Endothelial cell of umbilical vein (primary cell): ENCODE measurements around the gene DDHD1.

ENCODE experiments used
- CTCF ChIP-seq, 2 donors: IDR thresholded peaks; 1 replicate in 1 of 2; 2 replicates in 1 of 2; pipeline ENCODE4 v1.5.1; 2011; ENCODE audit warnings: low read length in 2 of 2, mild to moderate bottlenecking in 2 of 2, moderate library complexity in 2 of 2, control low read depth in 1 of 2, inconsistent platforms in 1 of 2, low read depth in 1 of 2; ENCODE audit not compliant: insufficient read depth in 1 of 2; ENCODE audit errors: extremely low read depth in 1 of 2
- EZH2 ChIP-seq: IDR thresholded peaks from 2 replicates; pipeline ENCODE4 v1.6.1; 2012; ENCODE audit warnings: borderline replicate concordance, low read depth, mild to moderate bottlenecking, moderate library complexity, low read length, inconsistent platforms; ENCODE audit not compliant: severe bottlenecking
- MAX ChIP-seq: IDR thresholded peaks from 2 replicates; pipeline ENCODE4 v1.6.1; 2011; ENCODE audit not compliant: insufficient read depth, insufficient read length
- POLR2A ChIP-seq: IDR thresholded peaks from 2 replicates; pipeline ENCODE4 v1.6.1; 2012; ENCODE audit warnings: low read depth, mild to moderate bottlenecking, control low read depth, low read length

GRCh38 chr14:53001787-53002378, 151.2 kb downstream of the DDHD1 start:
- TF ChIP-seq MAX (no peak), CTCF (IDR thresholded peaks at IDR 0.05; ENCODE audit: extremely low read depth in 1 of 2, insufficient read depth in 1 of 2, low read depth in 1 of 2, low read length in 2 of 2) (no peak), EZH2 (no peak), POLR2A (no peak)
